Esophagus squamous epithelium (tissue), 4 donors: ENCODE measurements around the gene PRPF31.

Experiments
- POLR2A ChIP-seq, 4 donors: fragments of 450-650 bp; IDR thresholded peaks; one replicate each; pipeline ENCODE4 v1.6.1; 2017; ENCODE audit warnings: antibody characterized with exemption in 4 of 4, mild to moderate bottlenecking in 4 of 4, moderate library complexity in 3 of 4
- TF ChIP-seq, protein P1 (sequence below), 6 experiments: fragments of 450-650 bp in 4 of 6; fragments of 200-600 bp in 2 of 6; sonication (generic) in 2 of 6; IDR thresholded peaks; one replicate each; pipeline ENCODE4 v1.5.1; 2016 to 2019; ENCODE audit warnings: antibody characterized with exemption in 6 of 6, mild to moderate bottlenecking in 4 of 6, moderate library complexity in 4 of 6

DNA sequence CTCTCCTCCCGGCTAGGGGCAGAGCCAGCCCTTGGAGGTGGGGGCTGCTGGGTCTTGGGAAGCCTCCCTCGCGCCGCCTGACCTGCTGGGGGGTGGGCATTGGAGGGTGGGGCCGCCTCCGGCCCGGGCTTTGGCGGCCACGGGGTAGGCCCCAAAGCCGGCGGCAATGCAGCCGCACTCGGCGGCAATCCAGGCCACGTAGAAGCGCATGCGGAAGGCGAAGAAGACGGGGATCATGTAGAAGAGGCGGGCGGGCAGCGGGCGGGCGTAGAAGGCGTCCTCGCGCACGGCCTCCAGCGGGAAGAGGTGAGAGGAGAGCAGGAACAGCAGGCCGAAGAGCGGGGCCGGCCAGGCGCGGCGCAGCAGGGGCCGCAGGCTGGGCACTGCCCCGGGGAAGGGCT, 65.1 kb downstream of the PRPF31 start:
- TF ChIP-seq, protein P1, sequence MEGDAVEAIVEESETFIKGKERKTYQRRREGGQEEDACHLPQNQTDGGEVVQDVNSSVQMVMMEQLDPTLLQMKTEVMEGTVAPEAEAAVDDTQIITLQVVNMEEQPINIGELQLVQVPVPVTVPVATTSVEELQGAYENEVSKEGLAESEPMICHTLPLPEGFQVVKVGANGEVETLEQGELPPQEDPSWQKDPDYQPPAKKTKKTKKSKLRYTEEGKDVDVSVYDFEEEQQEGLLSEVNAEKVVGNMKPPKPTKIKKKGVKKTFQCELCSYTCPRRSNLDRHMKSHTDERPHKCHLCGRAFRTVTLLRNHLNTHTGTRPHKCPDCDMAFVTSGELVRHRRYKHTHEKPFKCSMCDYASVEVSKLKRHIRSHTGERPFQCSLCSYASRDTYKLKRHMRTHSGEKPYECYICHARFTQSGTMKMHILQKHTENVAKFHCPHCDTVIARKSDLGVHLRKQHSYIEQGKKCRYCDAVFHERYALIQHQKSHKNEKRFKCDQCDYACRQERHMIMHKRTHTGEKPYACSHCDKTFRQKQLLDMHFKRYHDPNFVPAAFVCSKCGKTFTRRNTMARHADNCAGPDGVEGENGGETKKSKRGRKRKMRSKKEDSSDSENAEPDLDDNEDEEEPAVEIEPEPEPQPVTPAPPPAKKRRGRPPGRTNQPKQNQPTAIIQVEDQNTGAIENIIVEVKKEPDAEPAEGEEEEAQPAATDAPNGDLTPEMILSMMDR (IDR thresholded peaks at IDR 0.05): no peak
- TF ChIP-seq POLR2A (IDR thresholded peaks at IDR 0.05): no peak
